OCI-LY7 (cell line): Measurements from ENCODE around the gene LANCL2. TPM values are rescaled to one million over a fixed set of nuclear protein-coding genes. Genes with fewer than 3 reads are reported as not detected.

Source experiments
- BruUV-seq: library from RNA; stranded (reverse); fragments of 400-500 nt; replicated peaks from 2 replicates; lab custom pipeline; 2021; lab: Mats Ljungman, UMichigan
- CTCF ChIA-PET: fragments of 300-600 bp; sonication (Branson Sonifier 250); formaldehyde crosslinking; loops from one replicate; lab custom pipeline; 2022; ENCODE audit warnings: antibody characterized with exemption; ENCODE audit not compliant: unreplicated experiment; lab: Charles Lee
- POLR2A ChIA-PET: fragments of 300-600 bp; sonication (Branson Sonifier 250); formaldehyde crosslinking; loops from one replicate; lab custom pipeline; 2022; ENCODE audit warnings: antibody characterized with exemption; lab: Charles Lee
- DNase-seq: peaks from one replicate; pipeline ENCODE4 v3.0.0-alpha.2; 2015; ENCODE audit warnings: low spot score
- H2AFZ ChIP-seq: fragments of 200-600 bp; sonication (generic), shearing (Covaris generic); 2 replicates; pipeline ENCODE4 v1.6.1; 2014; ENCODE audit warnings: mild to moderate bottlenecking, antibody characterized with exemption, low read length, moderate library complexity
- H3K27ac ChIP-seq: fragments of 200-600 bp; sonication (generic); 2 replicates; pipeline ENCODE4 v1.5.1; 2014; ENCODE audit warnings: mixed run types, low read depth, mild to moderate bottlenecking, moderate library complexity, low read length, inconsistent platforms; ENCODE audit not compliant: poor library complexity, severe bottlenecking
- H3K36me3 ChIP-seq: fragments of 200-600 bp; sonication (generic); 2 replicates; pipeline ENCODE4 v1.6.1; 2014; ENCODE audit warnings: mild to moderate bottlenecking, antibody characterized with exemption, low read length, moderate library complexity, mixed read lengths; ENCODE audit not compliant: insufficient read depth
- H3K4me1 ChIP-seq: fragments of 200-600 bp; sonication (generic); 2 replicates; pipeline ENCODE4 v1.5.1; 2014; ENCODE audit warnings: mild to moderate bottlenecking, low read length; ENCODE audit not compliant: insufficient read depth, poor library complexity, severe bottlenecking
- H3K4me2 ChIP-seq: fragments of 200-600 bp; sonication (generic); 2 replicates; pipeline ENCODE4 v1.6.1; 2014; ENCODE audit warnings: mild to moderate bottlenecking, low read length
- H3K4me3 ChIP-seq: fragments of 200-600 bp; sonication (generic); 2 replicates; pipeline ENCODE4 v1.5.1; 2014; ENCODE audit warnings: mild to moderate bottlenecking, low read depth, low read length; ENCODE audit not compliant: poor library complexity, severe bottlenecking
- H3K79me2 ChIP-seq: fragments of 200-600 bp; sonication (generic); 2 replicates; pipeline ENCODE4 v1.6.1; 2016; ENCODE audit warnings: low read depth, mild to moderate bottlenecking, low read length, moderate library complexity, mixed read lengths; ENCODE audit not compliant: insufficient read depth
- H3K9me2 ChIP-seq: fragments of 200-600 bp; sonication (generic); 2 replicates; pipeline ENCODE4 v1.6.1; 2016; ENCODE audit warnings: mild to moderate bottlenecking, low read length, mixed read lengths; ENCODE audit not compliant: insufficient read depth
- H3K9me3 ChIP-seq: fragments of 200-600 bp; sonication (generic); 2 replicates; pipeline ENCODE4 v1.6.1; 2014; ENCODE audit warnings: mild to moderate bottlenecking, mixed run types, low read length, mixed read lengths
- H4K20me1 ChIP-seq: fragments of 200-600 bp; sonication (generic); 2 replicates; pipeline ENCODE4 v1.6.1; 2014; ENCODE audit warnings: mild to moderate bottlenecking, antibody characterized with exemption, low read length, moderate library complexity, mixed read lengths; ENCODE audit not compliant: insufficient read depth
- EZH2phosphoT487 ChIP-seq: fragments of 200-600 bp; sonication (generic); IDR thresholded peaks from 2 replicates; pipeline ENCODE4 v1.6.1; 2018; ENCODE audit warnings: low read depth, borderline replicate concordance, mild to moderate bottlenecking, mixed run types, antibody characterized with exemption, low read length, moderate library complexity, mixed read lengths
- intact Hi-C: fragments of 100-400 bp; cut with micrococcal nuclease; formaldehyde crosslinking; loops from one replicate; pipeline ENCODE4 v1.10.0; 2022; ENCODE audit not compliant: unreplicated experiment
- total RNA-seq, 2 experiments: library from RNA; depleted of rRNA in 1 of 2; stranded (reverse); fragments of >200 nt in 1 of 2; shearing (Covaris generic) in 1 of 2; gene quantifications; 2 replicates each; pipeline ENCODE4 v1.2.3, GENCODE V29; 2014 to 2022
- TF ChIP-seq, protein P1 (sequence below): fragments of 200-600 bp; sonication (generic); conservative IDR thresholded peaks from 2 replicates; pipeline ENCODE4 v1.5.1; 2014; ENCODE audit warnings: mild to moderate bottlenecking, antibody characterized with exemption, low read length, moderate library complexity, mixed read lengths

Gene LANCL2
- total RNA-seq, 2 experiments from 2014 or later = 6.5 to 9.5 TPM

DNA sequence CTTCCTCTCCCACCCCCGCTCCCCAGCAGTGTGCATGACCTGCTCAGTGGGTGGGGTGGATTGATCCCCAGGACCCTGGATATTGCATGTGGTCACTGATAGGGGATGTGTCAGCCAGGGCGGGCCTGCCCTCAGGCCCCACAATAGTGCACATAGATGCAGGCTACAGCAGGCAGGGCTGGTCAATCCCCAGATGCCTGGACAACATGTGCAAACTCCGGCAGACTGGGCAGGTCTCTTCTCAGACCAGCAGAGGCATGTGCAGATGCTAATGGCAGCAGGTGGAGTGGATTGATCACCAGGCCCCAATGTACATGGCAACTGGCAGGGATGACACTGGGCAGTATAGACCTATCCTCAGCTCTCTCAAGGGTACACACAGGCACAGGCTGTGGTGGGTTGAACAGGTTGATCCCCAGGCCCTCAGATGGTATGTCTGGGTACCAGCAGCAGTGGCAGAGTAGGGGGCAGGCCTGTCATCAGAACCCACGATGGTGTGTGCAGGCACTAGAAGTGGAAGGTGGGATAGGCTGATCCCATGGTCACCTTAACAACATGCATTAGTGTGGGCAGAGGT lies 98.6 kb downstream of the LANCL2 start:
- H3K79me2 ChIP-seq = no peaks in the 10 kb centered on the region
- no peaks in the 10 kb centered on the region for H4K20me1 ChIP-seq
- no TSS peak for BruUV-seq
- H3K9me2 ChIP-seq = no peaks in the 10 kb centered on the region
- CTCF ChIA-PET = no interaction called here
- no peak overlapping the region for H3K4me2 ChIP-seq
- TF ChIP-seq, protein P1, sequence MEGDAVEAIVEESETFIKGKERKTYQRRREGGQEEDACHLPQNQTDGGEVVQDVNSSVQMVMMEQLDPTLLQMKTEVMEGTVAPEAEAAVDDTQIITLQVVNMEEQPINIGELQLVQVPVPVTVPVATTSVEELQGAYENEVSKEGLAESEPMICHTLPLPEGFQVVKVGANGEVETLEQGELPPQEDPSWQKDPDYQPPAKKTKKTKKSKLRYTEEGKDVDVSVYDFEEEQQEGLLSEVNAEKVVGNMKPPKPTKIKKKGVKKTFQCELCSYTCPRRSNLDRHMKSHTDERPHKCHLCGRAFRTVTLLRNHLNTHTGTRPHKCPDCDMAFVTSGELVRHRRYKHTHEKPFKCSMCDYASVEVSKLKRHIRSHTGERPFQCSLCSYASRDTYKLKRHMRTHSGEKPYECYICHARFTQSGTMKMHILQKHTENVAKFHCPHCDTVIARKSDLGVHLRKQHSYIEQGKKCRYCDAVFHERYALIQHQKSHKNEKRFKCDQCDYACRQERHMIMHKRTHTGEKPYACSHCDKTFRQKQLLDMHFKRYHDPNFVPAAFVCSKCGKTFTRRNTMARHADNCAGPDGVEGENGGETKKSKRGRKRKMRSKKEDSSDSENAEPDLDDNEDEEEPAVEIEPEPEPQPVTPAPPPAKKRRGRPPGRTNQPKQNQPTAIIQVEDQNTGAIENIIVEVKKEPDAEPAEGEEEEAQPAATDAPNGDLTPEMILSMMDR = no peak
- TF ChIP-seq EZH2phosphoT487 = no peak
- H3K4me3 ChIP-seq = no peak overlapping the region
- peaks cover 12% of the 10 kb centered on the region for H3K4me1 ChIP-seq
- POLR2A ChIA-PET = no interaction called here
- DNase-seq = no peak
- peaks cover 48% of the 10 kb centered on the region for H3K36me3 ChIP-seq
- peaks cover 8% of the 10 kb centered on the region; the same call in 1 of the 2 replicates for H3K9me3 ChIP-seq
- H3K27ac ChIP-seq = no peak overlapping the region
- intact Hi-C loops = no loop called here
- no peak overlapping the region for H2AFZ ChIP-seq

DNA sequence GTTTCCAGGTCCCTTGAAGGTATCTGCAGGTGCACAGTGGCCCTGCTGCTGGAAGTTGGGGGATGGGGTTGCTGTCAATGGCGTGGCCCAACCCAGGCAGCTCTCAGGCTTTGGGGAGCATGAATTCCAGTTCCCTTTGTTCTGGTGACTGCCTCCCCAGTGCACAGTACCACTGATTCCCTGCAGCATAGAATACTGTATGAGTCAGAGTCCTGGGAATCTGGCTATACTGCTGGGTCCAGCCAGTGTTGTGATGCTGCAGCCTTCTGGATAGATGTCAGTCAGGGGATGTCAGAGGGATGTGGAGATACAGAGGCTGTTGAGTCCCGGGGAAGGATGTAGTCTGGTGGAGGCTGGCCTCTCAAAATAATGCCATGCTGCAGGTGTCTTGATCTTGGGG lies 99.3 kb downstream of the LANCL2 start:
- DNase-seq = no peak
- BruUV-seq = no TSS peak
- Histone ChIP-seq H3K4me3 (no peak overlapping the region), H3K27ac (no peak overlapping the region), H3K4me1 (peaks cover 18% of the 10 kb centered on the region), H3K9me2 (no peaks in the 10 kb centered on the region), H2AFZ (no peak overlapping the region), H3K79me2 (no peaks in the 10 kb centered on the region), H3K36me3 (peaks cover 49% of the 10 kb centered on the region), H3K9me3 (peaks cover 1% of the 10 kb centered on the region; the same call in 1 of the 2 replicates), H3K4me2 (no peak overlapping the region), H4K20me1 (no peaks in the 10 kb centered on the region)
- ChIA-PET POLR2A (no interaction called here), CTCF (no interaction called here)
- TF ChIP-seq, protein P1 = no peak
- no peak for TF ChIP-seq EZH2phosphoT487
- intact Hi-C loops = no loop called here

DNA sequence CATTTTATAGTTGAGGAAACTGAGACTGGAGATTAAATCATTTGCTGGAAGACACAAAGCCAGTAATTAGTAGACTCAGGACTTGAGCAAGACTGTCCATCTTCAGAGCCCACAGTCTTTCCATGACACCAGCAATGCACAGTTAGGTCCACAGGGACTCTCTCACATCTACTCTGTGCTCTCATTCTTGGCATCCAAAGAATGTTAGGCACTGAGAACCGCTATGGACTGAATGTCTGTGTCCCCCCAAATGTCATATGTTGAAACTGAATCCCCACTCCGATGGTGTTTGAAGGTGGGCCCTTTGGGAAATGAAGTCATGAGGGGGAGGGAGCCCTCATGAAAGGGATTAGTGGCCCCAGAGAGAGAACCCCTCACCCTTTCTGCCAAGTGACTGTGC lies 100.6 kb downstream of the LANCL2 start:
- no peak overlapping the region for H3K4me2 ChIP-seq
- ChIA-PET POLR2A (no interaction called here), CTCF (no interaction called here)
- intact Hi-C loops = no loop called here
- BruUV-seq = no TSS peak
- H3K79me2 ChIP-seq = no peaks in the 10 kb centered on the region
- peaks cover 56% of the 10 kb centered on the region for H3K36me3 ChIP-seq
- no peak overlapping the region for H3K4me3 ChIP-seq
- no peak overlapping the region for H3K27ac ChIP-seq
- no peaks in the 10 kb centered on the region for H4K20me1 ChIP-seq
- H3K4me1 ChIP-seq = peaks cover 31% of the 10 kb centered on the region
- no peak overlapping the region for H2AFZ ChIP-seq
- TF ChIP-seq, protein P1 = no peak
- TF ChIP-seq EZH2phosphoT487 = no peak
- H3K9me3 ChIP-seq = no peaks in the 10 kb centered on the region
- H3K9me2 ChIP-seq = no peaks in the 10 kb centered on the region
- DNase-seq = no peak
